Motor neuron (in vitro differentiated cells): ENCODE data around the gene KCTD13. TPM values are rescaled to one million over a fixed set of nuclear protein-coding genes. Genes with fewer than 3 reads are reported as not detected.
"Not testable (repeated sequence)": the region's sequence is repeated elsewhere in the genome, so short reads cannot be mapped to it uniquely, and the experiment has no call there.

ENCODE experiments used
- ATAC-seq, 8 experiments: fragments of 200-7000 bp; cut with Tn5 transposase; replicated peaks in 6 of 8; 2 replicates each; pipeline ENCODE4 v1.8.0; 2021; ENCODE audit warnings: mild to moderate bottlenecking in 8 of 8, moderate library complexity in 8 of 8
- H3K27ac ChIP-seq, 2 donors: fragments of 250-450 bp; sonication (Bioruptor Pico); 2 replicates each; pipeline ENCODE4 v1.9.0; 2021; ENCODE audit warnings: antibody characterized with exemption in 2 of 2, mild to moderate bottlenecking in 2 of 2, moderate library complexity in 1 of 2
- H3K4me1 ChIP-seq, 2 donors: fragments of 250-450 bp; sonication (Bioruptor Pico); replicated peaks in 1 of 2; 2 replicates each; pipeline ENCODE4 v1.6.1; 2021; ENCODE audit warnings: antibody characterized with exemption in 2 of 2, mild to moderate bottlenecking in 2 of 2, moderate library complexity in 1 of 2
- H3K4me3 ChIP-seq, 5 donors: fragments of 250-450 bp; sonication (Bioruptor Pico); 2 replicates each; pipeline ENCODE4 v1.9.0; 2021; ENCODE audit warnings: antibody characterized with exemption in 5 of 5, mild to moderate bottlenecking in 5 of 5, moderate library complexity in 4 of 5
- WGBS, 10 experiments: fragments of 450-650 bp; shearing (Covaris generic); methylation state at CpG; one replicate each; pipeline ENCODE4 v1.0.0; 2022; 5-methylcytosine and 5-hydroxymethylcytosine counted together
- in situ Hi-C, 9 experiments: fragments of 400-800 bp; cut with MboI; loops; one replicate each; pipeline ENCODE4 v1.15.0; 2021; ENCODE audit warnings: low sequenced_read_pairs in 9 of 9, low pct_unique_long_range_greater_than_20kb in 2 of 9; ENCODE audit not compliant: unreplicated experiment in 9 of 9
- total RNA-seq, 8 experiments: library from RNA; unstranded; fragments of 300-600 nt; gene quantifications; 2 replicates each; pipeline versions ENCODE4 v1.2.3 to v1.2.4, GENCODE V29; 2022

KCTD13 gene
- total RNA-seq, 8 experiments from 2014 or later = 9.1 to 82.6 (median 15.2) TPM

DNA sequence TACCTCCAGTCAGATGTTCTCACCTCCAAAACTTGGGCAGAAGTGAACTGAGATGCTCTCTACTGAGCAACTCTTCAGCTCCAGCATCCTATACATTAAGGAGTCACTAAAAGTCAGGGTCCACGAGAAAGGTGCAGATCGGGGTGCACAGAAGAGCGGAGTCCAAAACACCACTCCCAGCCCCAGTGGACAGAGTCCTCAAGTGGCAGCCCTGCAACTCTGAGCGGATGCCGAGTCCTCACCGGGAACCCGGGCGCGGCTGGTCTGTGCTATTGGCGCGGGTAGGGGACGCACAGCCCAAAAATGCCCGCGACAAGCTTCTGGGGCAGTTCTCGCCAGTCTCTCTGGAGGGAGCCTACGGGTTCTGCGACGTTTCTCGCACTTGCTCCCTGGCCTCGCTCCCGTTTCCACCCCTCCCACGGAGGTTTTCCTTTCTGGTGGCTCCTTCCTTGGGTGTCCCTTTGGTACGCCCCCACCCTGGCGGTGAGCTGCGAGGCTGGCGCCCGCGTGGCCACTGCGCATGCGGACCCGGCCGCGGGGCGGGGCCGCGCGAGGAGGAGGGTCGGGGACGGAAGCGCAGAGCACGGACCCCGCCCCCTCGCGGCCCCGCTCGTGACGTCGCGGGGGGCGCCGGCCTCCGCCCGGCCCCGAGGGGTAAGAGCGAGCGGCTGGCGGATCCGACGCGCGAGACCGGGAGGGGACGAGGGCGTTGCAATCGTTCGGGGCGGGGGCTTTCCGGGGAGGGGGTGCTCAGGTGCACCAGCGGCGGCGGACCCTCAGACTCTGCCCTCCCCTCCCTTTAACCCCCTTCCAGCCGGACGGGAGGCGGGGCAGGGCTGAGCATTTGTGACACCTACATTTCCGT, 35.7 kb upstream of the KCTD13 start, which contains the start of gene TMEM219:
TSS of gene TMEM219 (plus strand) at position 601 of the 865 bp plus-strand sequence. CDS start 1,065 bp downstream, outside the sequence.
- 0 to 33% (median 2%) methylated on average over 2 to 9 of the region's 75 CpGs; no CpG with 5 or more reads in 5 of the 10 experiments for WGBS, 10 experiments
- in situ Hi-C loops = loop anchor here in 1 of 9 experiments (25.0 kb wide), 1 partner anchor 99 kb away; the partner anchor contains the start of gene CDIPT

GRCh38 chr16:29961127-29961478, 35.1 kb upstream of the KCTD13 start:
- peaks cover 0 to 8% of the 10 kb centered on the region in 2 donors for H3K4me1 ChIP-seq
- no peak overlapping the region for H3K27ac ChIP-seq
- in situ Hi-C loops = loop anchor here in 1 of 9 experiments (25.0 kb wide), 1 partner anchor 99 kb away; the partner anchor contains the start of gene CDIPT
- 48 to 100% (median 83%) methylated on average over 1 to 8 of the region's 10 CpGs; no CpG with 5 or more reads in 1 of the 10 experiments for WGBS, 10 experiments
- H3K4me3 ChIP-seq = peak overlapping the region; percentile 43 to 69 (median 52)
- no peak for ATAC-seq

More for the DNA sequence above, 35.7 kb upstream of the KCTD13 start, which contains the start of gene TMEM219:
- ATAC-seq = peak; percentile 90 to 97 (median 94)
- Histone ChIP-seq H3K4me3 (peak within 1 kb of the TSS; percentile 43 to 69 (median 52)), H3K27ac (peak within 1 kb of the TSS in 1 of 2 donors; percentile 57), H3K4me1 (peaks cover 0 to 8% of the 10 kb centered on the region in 2 donors)

GRCh38 chr16:29959821-29960220, 33.8 kb upstream of the KCTD13 start:
- WGBS, 10 experiments = 37 to 100% (median 88%) methylated on average over 1 to 2 of the region's 4 CpGs; no CpG with 5 or more reads in 4 of the 10 experiments
- in situ Hi-C loops = loop anchor here in 1 of 9 experiments (25.0 kb wide), 1 partner anchor 98 kb away; the partner anchor contains the start of gene CDIPT

GRCh38 chr16:29959293-29959692, 33.3 kb upstream of the KCTD13 start:
- WGBS, 10 experiments = 80 to 100% (median 100%) methylated on average over 1 to 7 of the region's 9 CpGs; no CpG with 5 or more reads in 3 of the 10 experiments
- in situ Hi-C loops = loop anchor here in 1 of 9 experiments (25.0 kb wide), 1 partner anchor 97 kb away; the partner anchor contains the start of gene CDIPT

More at GRCh38 chr16:29959821-29960220, 33.8 kb upstream of the KCTD13 start:
- not testable (repeated sequence) for H3K27ac ChIP-seq, H3K4me3 ChIP-seq, H3K4me1 ChIP-seq, ATAC-seq

GRCh38 chr16:29958756-29959155, 32.7 kb upstream of the KCTD13 start:
- no peak overlapping the region for H3K4me3 ChIP-seq
- no peak for ATAC-seq
- H3K27ac ChIP-seq = no peak overlapping the region
- WGBS, 10 experiments = 83 to 100% (median 96%) methylated on average over 1 to 4 of the region's 5 CpGs; no CpG with 5 or more reads in 4 of the 10 experiments
- in situ Hi-C loops = loop anchor here in 1 of 9 experiments (25.0 kb wide), 1 partner anchor 96 kb away; the partner anchor contains the start of gene CDIPT
- peaks cover 0 to 8% of the 10 kb centered on the region in 2 donors for H3K4me1 ChIP-seq

More at GRCh38 chr16:29959293-29959692, 33.3 kb upstream of the KCTD13 start:
- no peak overlapping the region for H3K4me3 ChIP-seq
- H3K27ac ChIP-seq = no peak overlapping the region
- ATAC-seq = no peak
- H3K4me1 ChIP-seq = peaks cover 0 to 8% of the 10 kb centered on the region in 2 donors

GRCh38 chr16:29951625-29952365, 25.8 kb upstream of the KCTD13 start:
- Histone ChIP-seq H3K4me3 (no peak overlapping the region), H3K27ac (no peak overlapping the region), H3K4me1 (no peaks in the 10 kb centered on the region)
- 70 to 100% (median 87%) methylated on average over 1 to 4 of the region's 8 CpGs; no CpG with 5 or more reads in 1 of the 10 experiments for WGBS, 10 experiments
- ATAC-seq = peak in 1 of 8 experiments; percentile 55
- in situ Hi-C loops = loop anchor here in 1 of 9 experiments (25.0 kb wide), 1 partner anchor 89 kb away; the partner anchor contains the start of gene CDIPT

DNA sequence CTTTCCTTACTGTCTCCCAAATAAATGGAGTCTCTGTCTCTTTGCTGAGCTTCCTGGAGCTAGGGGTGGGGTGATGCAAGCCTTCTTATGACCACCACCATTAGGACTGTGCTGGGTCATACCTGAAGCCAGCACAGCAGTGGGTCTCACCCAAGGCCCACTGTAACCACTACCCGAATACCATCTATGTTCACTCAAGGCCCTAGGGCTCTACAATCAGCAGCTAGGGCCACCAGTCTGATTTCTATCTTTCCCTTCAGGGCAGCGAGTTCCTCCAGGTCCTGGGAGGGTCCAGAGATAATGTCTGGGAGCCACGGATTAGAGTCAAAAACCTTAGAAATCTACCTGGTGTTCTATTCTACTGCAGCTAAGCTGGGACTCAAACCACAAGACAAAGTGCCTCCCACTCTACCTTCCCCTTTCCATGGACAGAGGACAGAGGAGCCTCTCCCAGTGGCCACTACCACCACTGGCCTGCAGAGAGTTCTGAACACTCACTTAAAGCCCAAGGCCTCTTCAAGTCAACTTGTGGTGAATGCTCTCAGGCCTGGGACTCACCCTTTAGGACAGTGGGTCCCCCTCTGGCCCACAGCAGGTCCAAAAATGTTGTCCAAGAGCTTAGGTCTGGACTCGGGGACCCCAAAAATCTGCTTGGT, 24.9 kb upstream of the KCTD13 start:
- ATAC-seq = no peak
- in situ Hi-C loops = loop anchor here in 1 of 9 experiments (25.0 kb wide), 1 partner anchor 89 kb away; the partner anchor contains the start of gene CDIPT

DNA sequence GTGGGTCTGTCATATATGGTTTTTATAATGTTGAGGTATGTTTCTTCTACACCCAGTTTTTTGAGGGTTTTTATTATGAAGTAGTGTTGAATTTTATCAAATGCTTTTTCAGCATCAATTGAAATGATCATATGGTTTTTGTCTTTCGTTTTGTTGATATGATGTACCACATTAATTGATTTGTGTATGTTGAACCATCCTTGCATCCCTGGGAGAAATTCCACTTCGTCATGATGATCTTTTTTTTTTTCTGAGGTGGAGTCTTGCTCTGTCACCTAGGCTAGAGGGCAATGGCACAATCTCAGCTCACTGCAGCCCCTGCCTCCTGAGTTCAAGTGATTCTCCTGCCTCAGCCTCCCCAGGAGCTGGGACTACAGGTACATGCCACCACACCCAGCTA, 21.9 kb upstream of the KCTD13 start:
- 0 to 94% (median 51%) methylated on average over 1 to 2 of the region's 2 CpGs; no CpG with 5 or more reads in 4 of the 10 experiments for WGBS, 10 experiments
- no peak for ATAC-seq
- Histone ChIP-seq H3K4me1 (no peaks in the 10 kb centered on the region), H3K27ac (no peak overlapping the region), H3K4me3 (no peak overlapping the region)
- in situ Hi-C loops = no loop called here

More for the DNA sequence above, 24.9 kb upstream of the KCTD13 start:
- H3K27ac ChIP-seq = no peak overlapping the region
- 23 to 92% (median 79%) methylated on average over 2 to 4 of the region's 4 CpGs; no CpG with 5 or more reads in 3 of the 10 experiments for WGBS, 10 experiments
- H3K4me3 ChIP-seq = no peak overlapping the region
- H3K4me1 ChIP-seq = no peaks in the 10 kb centered on the region

DNA sequence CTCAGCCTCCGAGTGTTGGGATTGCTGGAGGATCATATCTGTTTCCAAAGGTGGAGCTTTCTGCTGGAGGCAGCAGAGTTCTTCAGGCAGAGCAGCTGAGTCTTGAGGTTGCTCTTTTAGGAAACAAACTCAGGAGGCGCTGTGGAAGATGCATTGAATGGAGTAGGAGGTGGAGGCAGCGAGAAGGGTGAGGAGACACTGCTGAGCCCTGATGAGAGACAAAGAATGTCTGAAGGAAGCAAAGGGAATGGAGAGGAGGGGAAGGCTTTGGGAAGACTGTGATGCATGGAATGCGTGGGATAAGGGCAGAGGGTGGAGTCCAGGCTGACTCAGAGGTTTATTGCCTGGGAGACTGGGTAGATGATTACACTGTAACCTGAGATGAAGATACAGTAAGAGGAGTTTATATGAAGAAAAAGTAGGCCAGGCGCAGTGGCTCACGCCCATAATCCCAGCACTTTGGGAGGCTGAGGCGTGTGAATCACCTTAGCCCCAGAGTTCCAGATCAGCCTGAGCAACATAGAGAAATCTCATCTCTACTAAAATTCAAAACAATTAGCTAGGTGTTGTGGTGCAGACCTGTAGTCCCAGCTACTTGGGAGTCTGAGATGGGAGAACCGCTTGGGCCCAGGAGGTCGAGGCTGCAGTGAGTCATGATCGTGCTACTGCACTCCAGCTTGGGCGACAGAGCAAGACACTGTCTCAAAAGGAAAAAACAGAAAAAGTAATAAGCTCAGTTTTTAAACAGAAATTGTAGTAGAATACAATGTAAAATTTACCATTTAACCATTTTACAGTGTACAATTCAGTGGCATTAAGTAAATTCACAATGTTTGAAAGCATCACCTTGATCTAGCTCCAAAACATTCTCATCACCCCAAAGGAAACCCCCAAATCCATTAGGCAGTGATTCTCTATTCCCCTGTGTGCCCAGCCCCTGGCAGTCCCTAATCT, 18.1 kb upstream of the KCTD13 start:
- 11 to 92% (median 51%) methylated on average over 1 to 10 of the region's 11 CpGs; no CpG with 5 or more reads in 1 of the 10 experiments for WGBS, 10 experiments
- no peak overlapping the region for H3K27ac ChIP-seq
- peak; percentile 63 to 100 (median 90) for ATAC-seq
- H3K4me1 ChIP-seq = peaks cover 0 to 3% of the 10 kb centered on the region in 2 donors
- in situ Hi-C loops = no loop called here
- H3K4me3 ChIP-seq = no peak overlapping the region

GRCh38 chr16:29940656-29941055, 14.6 kb upstream of the KCTD13 start:
- WGBS, 10 experiments = 0 to 79% (median 33%) methylated on average over 1 to 3 of the region's 4 CpGs; no CpG with 5 or more reads in 6 of the 10 experiments

DNA sequence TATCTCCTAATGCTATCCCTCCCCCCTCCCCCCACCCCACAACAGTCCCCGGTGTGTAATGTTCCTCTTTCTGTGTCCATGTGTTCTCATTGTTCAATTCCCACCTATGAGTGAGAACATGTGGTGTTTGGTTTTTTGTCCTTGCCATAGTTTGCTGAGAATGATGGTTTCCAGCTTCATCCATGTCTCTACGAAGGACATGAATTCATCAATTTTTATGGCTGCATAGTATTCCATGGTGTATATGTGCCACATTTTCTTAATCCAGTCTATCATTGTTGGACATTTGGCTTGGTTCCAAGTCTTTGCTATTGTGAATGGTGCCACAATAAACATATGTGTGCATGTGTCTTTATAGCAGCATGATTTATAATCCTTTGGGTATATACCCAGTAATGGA, 5.7 kb upstream of the KCTD13 start:
- not testable (repeated sequence) for ATAC-seq, H3K27ac ChIP-seq, H3K4me3 ChIP-seq
- H3K4me1 ChIP-seq = peaks cover 11 to 14% of the 10 kb centered on the region in 2 donors
- no CpG with 5 or more reads among the region's 2 CpGs for WGBS, 10 experiments
- in situ Hi-C loops = loop anchor here in 1 of 9 experiments (10.0 kb wide), 1 partner anchor 57 kb away; no protein-coding TSS in a partner anchor

More at GRCh38 chr16:29940656-29941055, 14.6 kb upstream of the KCTD13 start:
- Histone ChIP-seq H3K4me3 (no peak overlapping the region), H3K27ac (no peak overlapping the region), H3K4me1 (peaks cover 0 to 3% of the 10 kb centered on the region in 2 donors)
- no peak for ATAC-seq
- in situ Hi-C loops = no loop called here
